ENCODE data around the gene WSCD2. TPM values are rescaled to one million over a fixed set of nuclear protein-coding genes. Genes with fewer than 3 reads are reported as not detected.

Gene WSCD2
- total and polyA plus RNA-seq, 9 donors = under 0.01 to 2.6 (median 0.53) TPM; not detected in 1

DNA sequence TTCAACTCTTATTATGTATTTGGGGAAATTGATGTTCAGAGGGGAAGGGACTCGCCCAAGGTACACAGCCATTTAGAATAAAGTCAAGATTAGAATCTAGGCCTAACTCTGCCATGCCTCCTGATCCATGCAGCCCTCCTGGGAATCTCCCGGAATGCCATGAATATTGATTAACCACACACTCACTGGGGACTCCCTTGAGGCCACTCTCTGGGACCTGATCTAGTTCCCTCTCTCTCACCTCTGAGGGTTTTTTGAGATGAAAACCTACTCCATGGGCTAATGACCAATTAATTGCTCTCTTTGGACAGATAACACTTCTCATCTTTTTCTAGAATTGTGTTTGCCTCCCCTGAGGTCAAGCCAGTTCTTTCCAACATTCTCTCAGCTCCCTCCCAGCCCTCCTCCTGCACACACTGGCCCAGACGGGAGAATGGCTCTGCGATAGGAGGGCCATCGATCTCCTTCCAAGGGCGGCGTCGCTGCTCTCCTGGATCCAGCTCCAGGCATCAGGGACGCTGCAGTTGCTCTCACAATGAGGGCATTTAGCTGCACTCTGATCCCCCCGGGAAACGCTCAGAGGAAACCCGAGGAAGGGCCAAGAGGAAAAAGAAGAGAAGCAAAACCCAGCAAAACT lies 22.6 kb downstream of the WSCD2 start:
- H3K9me3 ChIP-seq = no peaks in the 10 kb centered on the region
- no peaks in the 10 kb centered on the region for H3K27me3 ChIP-seq
- DNase-seq = no peak
- no peak overlapping the region for H3K4me3 ChIP-seq
- no peak overlapping the region for H3K27ac ChIP-seq
- 32 to 48% (median 36%) methylated on average over 12 of the region's 12 CpGs for WGBS, 3 donors
- H3K4me1 ChIP-seq (ENCODE audit: insufficient read depth) = no peaks in the 10 kb centered on the region
- TF ChIP-seq POLR2A (IDR thresholded peaks at IDR 0.05) = no peak
- no peak for TF ChIP-seq CTCF (IDR thresholded peaks at IDR 0.05)
- no peak for TF ChIP-seq EP300 (IDR thresholded peaks at IDR 0.05)
- intact Hi-C loops (cut with DNase I) = no loop called here
- no peaks in the 10 kb centered on the region for H3K36me3 ChIP-seq

DNA sequence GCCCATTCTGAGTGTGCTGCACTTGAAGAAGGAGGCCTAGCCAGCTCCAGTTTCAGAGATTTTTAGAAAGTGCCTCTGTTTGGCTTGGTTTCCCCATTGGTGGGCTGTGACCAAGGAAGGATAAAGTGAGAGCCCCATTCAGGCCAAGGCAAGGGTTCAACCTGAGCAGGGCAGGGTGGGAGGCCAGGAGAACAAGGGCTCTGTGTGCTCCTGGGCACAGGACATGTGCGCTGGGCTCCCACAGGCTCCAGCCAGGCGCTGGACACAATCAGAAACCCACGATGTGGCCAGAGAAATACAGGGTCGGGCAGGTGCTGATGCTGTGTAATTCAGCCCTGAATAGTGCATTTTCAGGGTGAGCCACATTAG lies 23.1 kb downstream of the WSCD2 start:
- no peaks in the 10 kb centered on the region for H3K36me3 ChIP-seq
- no peak overlapping the region for H3K4me3 ChIP-seq
- DNase-seq = no peak
- no peak overlapping the region for H3K27ac ChIP-seq
- no peaks in the 10 kb centered on the region for H3K27me3 ChIP-seq
- 76 to 81% (median 80%) methylated on average over 4 of the region's 4 CpGs for WGBS, 3 donors
- TF ChIP-seq EP300 (IDR thresholded peaks at IDR 0.05) = no peak
- no peak for TF ChIP-seq POLR2A (IDR thresholded peaks at IDR 0.05)
- TF ChIP-seq CTCF (IDR thresholded peaks at IDR 0.05) = no peak
- intact Hi-C loops (cut with DNase I) = no loop called here
- no peaks in the 10 kb centered on the region for H3K9me3 ChIP-seq
- H3K4me1 ChIP-seq (ENCODE audit: insufficient read depth) = no peaks in the 10 kb centered on the region

DNA sequence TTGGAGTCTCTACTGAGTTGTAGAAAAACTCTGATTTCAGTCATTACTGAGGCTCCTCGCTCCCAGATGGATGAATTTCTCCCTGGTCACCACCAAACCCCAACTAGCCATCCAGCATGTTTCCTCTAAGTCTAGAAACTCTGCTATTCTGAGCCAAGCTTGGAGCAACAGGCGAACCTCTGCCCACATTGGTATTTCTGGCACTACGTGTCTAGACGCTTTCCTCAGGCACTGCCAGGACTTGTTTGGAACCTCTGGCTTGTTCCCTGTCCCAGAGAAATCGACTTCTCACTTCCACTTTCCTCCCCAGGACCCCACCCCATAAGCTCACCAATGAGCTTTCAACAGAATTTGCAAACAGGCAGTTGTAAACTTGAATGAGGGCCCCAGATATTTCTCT lies 27.6 kb downstream of the WSCD2 start:
- Histone ChIP-seq H3K36me3 (no peaks in the 10 kb centered on the region), H3K4me1 (ENCODE audit: insufficient read depth) (no peaks in the 10 kb centered on the region), H3K4me3 (no peak overlapping the region), H3K27ac (no peak overlapping the region), H3K27me3 (no peaks in the 10 kb centered on the region), H3K9me3 (no peaks in the 10 kb centered on the region)
- TF ChIP-seq EP300 (IDR thresholded peaks at IDR 0.05) (no peak), CTCF (IDR thresholded peaks at IDR 0.05) (no peak), POLR2A (IDR thresholded peaks at IDR 0.05) (no peak)
- intact Hi-C loops (cut with DNase I) = no loop called here
- WGBS, 3 donors = 55 to 64% (median 61%) methylated on average over 5 of the region's 5 CpGs
- no peak for DNase-seq

DNA sequence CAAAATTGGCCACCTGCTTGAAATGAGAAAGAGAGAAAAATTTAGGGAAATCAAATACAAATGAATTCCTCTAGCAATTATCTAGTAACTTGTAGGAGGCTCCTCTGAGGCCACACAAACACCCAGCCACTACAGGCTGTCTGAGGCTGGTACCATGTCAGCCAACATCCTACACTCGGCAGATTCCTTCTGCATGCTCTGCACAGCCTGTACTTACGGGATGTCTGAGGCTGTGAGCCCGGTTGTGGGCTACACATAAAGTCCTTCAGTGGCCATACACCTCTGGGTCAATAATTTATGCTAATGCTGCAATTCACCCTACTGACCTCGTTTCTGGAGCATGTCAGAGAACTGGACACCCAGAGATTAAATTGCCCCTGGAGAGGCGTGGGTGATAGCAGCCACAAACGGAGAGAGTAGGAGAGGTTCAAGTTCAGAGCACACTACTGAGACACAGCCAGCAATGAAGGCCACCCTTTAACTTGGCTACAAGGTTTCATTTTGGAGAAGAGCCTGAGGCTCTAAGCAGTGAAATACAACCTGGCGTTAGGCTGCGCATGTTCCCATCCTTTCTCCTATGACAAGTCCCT lies 28.9 kb downstream of the WSCD2 start:
- Histone ChIP-seq H3K4me3 (no peak overlapping the region), H3K27me3 (no peaks in the 10 kb centered on the region), H3K9me3 (no peaks in the 10 kb centered on the region), H3K36me3 (no peaks in the 10 kb centered on the region), H3K4me1 (ENCODE audit: insufficient read depth) (peaks cover 1% of the 10 kb centered on the region), H3K27ac (no peak overlapping the region)
- intact Hi-C loops (cut with DNase I) = no loop called here
- TF ChIP-seq POLR2A (IDR thresholded peaks at IDR 0.05) (no peak), EP300 (IDR thresholded peaks at IDR 0.05) (no peak), CTCF (IDR thresholded peaks at IDR 0.05) (no peak)
- WGBS, 3 donors = 22 to 31% (median 25%) methylated on average over 8 of the region's 8 CpGs
- no peak for DNase-seq

All from ovary (tissue), 9 donors.